Progenitor cell of endocrine pancreas (in vitro differentiated cells): ENCODE measurements around the gene MYO18A. TPM values are rescaled to one million over a fixed set of nuclear protein-coding genes. Genes with fewer than 3 reads are reported as not detected.

Source experiments
- DNase-seq: peaks from one replicate; pipeline ENCODE4 v3.0.0; 2021; ENCODE audit warnings: low spot score; ENCODE audit not compliant: unreplicated experiment
- H3K27ac Mint-ChIP-seq: 2 replicates; pipeline ENCODE4 v1.8.0; 2021; ENCODE audit warnings: mild to moderate bottlenecking, moderate library complexity, mixed read lengths
- H3K27me3 Mint-ChIP-seq: 2 replicates; pipeline ENCODE4 v1.8.0; 2021; ENCODE audit warnings: mixed read lengths
- H3K36me3 Mint-ChIP-seq: 2 replicates; pipeline ENCODE4 v1.8.0; 2022; ENCODE audit warnings: mixed read lengths; ENCODE audit not compliant: insufficient read depth
- H3K4me1 Mint-ChIP-seq: 2 replicates; pipeline ENCODE4 v1.8.0; 2021; ENCODE audit warnings: low read depth, mixed read lengths
- H3K4me3 Mint-ChIP-seq: 2 replicates; pipeline ENCODE4 v1.8.0; 2021; ENCODE audit warnings: low read depth, mild to moderate bottlenecking, moderate library complexity, mixed read lengths
- H3K9me3 Mint-ChIP-seq: 2 replicates; pipeline ENCODE4 v1.8.0; 2021; ENCODE audit warnings: low read depth, mixed read lengths
- CTCF ChIP-seq: fragments of 200-600 bp; sonication (generic); IDR thresholded peaks from one replicate; pipeline ENCODE4 v1.5.0; 2021; ENCODE audit warnings: antibody characterized with exemption, mild to moderate bottlenecking; ENCODE audit not compliant: unreplicated experiment
- total RNA-seq: library from RNA; stranded (reverse); gene quantifications from 2 replicates; pipeline ENCODE4 v1.2.1, GENCODE V29; 2021

MYO18A gene
- total RNA-seq, 1 donor from 2014 or later: 75.7 TPM

GRCh38 chr17:29039764-29040598 lies 140.2 kb downstream of the MYO18A start:
- no peak for TF ChIP-seq CTCF
- Mint-ChIP-seq H3K27ac (no peak overlapping the region), H3K4me1 (peaks cover 2% of the 10 kb centered on the region)

GRCh38 chr17:29038085-29038795 lies 142.0 kb downstream of the MYO18A start:
- H3K4me3 Mint-ChIP-seq: no peak overlapping the region
- TF ChIP-seq CTCF: no peak
- peaks cover 2% of the 10 kb centered on the region for H3K36me3 Mint-ChIP-seq
- peaks cover 2% of the 10 kb centered on the region for H3K4me1 Mint-ChIP-seq
- H3K27me3 Mint-ChIP-seq: peaks cover 21% of the 10 kb centered on the region
- peaks cover 11% of the 10 kb centered on the region for H3K9me3 Mint-ChIP-seq
- H3K27ac Mint-ChIP-seq: no peak overlapping the region
- no peak for DNase-seq

More at GRCh38 chr17:29039764-29040598, 140.2 kb downstream of the MYO18A start:
- H3K4me3 Mint-ChIP-seq: no peak overlapping the region
- peaks cover 4% of the 10 kb centered on the region for H3K9me3 Mint-ChIP-seq
- H3K27me3 Mint-ChIP-seq: peaks cover 16% of the 10 kb centered on the region
- no peak for DNase-seq
- no peaks in the 10 kb centered on the region for H3K36me3 Mint-ChIP-seq

GRCh38 chr17:29037739-29038084 lies 142.5 kb downstream of the MYO18A start:
- TF ChIP-seq CTCF: no peak
- peaks cover under 1% of the 10 kb centered on the region for H3K4me1 Mint-ChIP-seq
- DNase-seq: no peak
- H3K27me3 Mint-ChIP-seq: peaks cover 24% of the 10 kb centered on the region
- peaks cover 11% of the 10 kb centered on the region for H3K9me3 Mint-ChIP-seq
- no peak overlapping the region for H3K4me3 Mint-ChIP-seq
- peaks cover 2% of the 10 kb centered on the region for H3K36me3 Mint-ChIP-seq
- no peak overlapping the region for H3K27ac Mint-ChIP-seq

GRCh38 chr17:29036584-29036983 lies 143.6 kb downstream of the MYO18A start:
- Mint-ChIP-seq H3K4me1 (no peaks in the 10 kb centered on the region), H3K4me3 (no peak overlapping the region), H3K9me3 (peaks cover 11% of the 10 kb centered on the region), H3K27me3 (peaks cover 31% of the 10 kb centered on the region), H3K36me3 (peaks cover 2% of the 10 kb centered on the region), H3K27ac (no peak overlapping the region)
- DNase-seq: no peak
- no peak for TF ChIP-seq CTCF

GRCh38 chr17:29034510-29034909 lies 145.7 kb downstream of the MYO18A start:
- no peak for DNase-seq
- peaks cover 42% of the 10 kb centered on the region for H3K27me3 Mint-ChIP-seq
- TF ChIP-seq CTCF: no peak
- no peak overlapping the region for H3K4me3 Mint-ChIP-seq
- H3K36me3 Mint-ChIP-seq: peaks cover 2% of the 10 kb centered on the region
- no peaks in the 10 kb centered on the region for H3K4me1 Mint-ChIP-seq
- peaks cover 11% of the 10 kb centered on the region for H3K9me3 Mint-ChIP-seq
- H3K27ac Mint-ChIP-seq: no peak overlapping the region
